ENCODE results near the gene TENT5C. TPM values are rescaled to one million over a fixed set of nuclear protein-coding genes. Genes with fewer than 3 reads are reported as not detected.

Gene TENT5C
- total RNA-seq, 2 donors from 2014 or later: 75.1 to 86.2 TPM

- no peak for ATAC-seq
- Mint-ChIP-seq H3K27me3 (peaks cover 0 to 4% of the 10 kb centered on the region in 2 donors), H3K4me3 (no peak overlapping the region), H3K9me3 (no peaks in the 10 kb centered on the region), H3K4me1 (ENCODE audit: low read depth in 2 of 2) (peaks cover 0 to 3% of the 10 kb centered on the region in 2 donors), H3K27ac (no peak overlapping the region), H3K36me3 (no peaks in the 10 kb centered on the region)
- no peak for DNase-seq (ENCODE audit: low spot score)
Observed at GRCh38 chr1:117565745-117566455, 39.9 kb upstream of the TENT5C start.

GRCh38 chr1:117566556-117566955 is 39.3 kb upstream of the TENT5C start:
- Mint-ChIP-seq H3K27ac (no peak overlapping the region), H3K4me3 (no peak overlapping the region), H3K4me1 (ENCODE audit: low read depth in 2 of 2) (peaks cover 2 to 6% of the 10 kb centered on the region in 2 donors), H3K27me3 (peaks cover 0 to 4% of the 10 kb centered on the region in 2 donors), H3K36me3 (no peaks in the 10 kb centered on the region), H3K9me3 (no peaks in the 10 kb centered on the region)
- DNase-seq (ENCODE audit: low spot score) (no peak), ATAC-seq (no peak)

GRCh38 chr1:117567435-117567834 is 38.4 kb upstream of the TENT5C start:
- H3K9me3 Mint-ChIP-seq: no peaks in the 10 kb centered on the region
- no peak overlapping the region for H3K4me3 Mint-ChIP-seq
- H3K27ac Mint-ChIP-seq: no peak overlapping the region
- H3K4me1 Mint-ChIP-seq (ENCODE audit: low read depth in 2 of 2): peaks cover 6 to 10% of the 10 kb centered on the region in 2 donors
- no peaks in the 10 kb centered on the region for H3K36me3 Mint-ChIP-seq
- peaks cover 0 to 4% of the 10 kb centered on the region in 2 donors for H3K27me3 Mint-ChIP-seq
- DNase-seq (ENCODE audit: low spot score) (no peak), ATAC-seq (no peak)

GRCh38 chr1:117567976-117568375 is 37.9 kb upstream of the TENT5C start:
- H3K27ac Mint-ChIP-seq: peak overlapping the region in 1 of 2 donors; percentile 24
- DNase-seq (ENCODE audit: low spot score): no peak
- no peaks in the 10 kb centered on the region for H3K9me3 Mint-ChIP-seq
- no peaks in the 10 kb centered on the region for H3K36me3 Mint-ChIP-seq
- ATAC-seq: no peak
- H3K4me3 Mint-ChIP-seq: no peak overlapping the region
- peaks cover 12 to 15% of the 10 kb centered on the region in 2 donors for H3K4me1 Mint-ChIP-seq (ENCODE audit: low read depth in 2 of 2)
- peaks cover 0 to 4% of the 10 kb centered on the region in 2 donors for H3K27me3 Mint-ChIP-seq

- Mint-ChIP-seq H3K4me3 (no peak overlapping the region), H3K27me3 (peaks cover 0 to 4% of the 10 kb centered on the region in 2 donors), H3K27ac (no peak overlapping the region), H3K9me3 (no peaks in the 10 kb centered on the region), H3K36me3 (no peaks in the 10 kb centered on the region), H3K4me1 (ENCODE audit: low read depth in 2 of 2) (peaks cover 15 to 16% of the 10 kb centered on the region in 2 donors)
- ATAC-seq: no peak
- DNase-seq (ENCODE audit: low spot score): no peak
Observed at GRCh38 chr1:117568999-117569398, 36.8 kb upstream of the TENT5C start.

- no peak overlapping the region for H3K4me3 Mint-ChIP-seq
- peaks cover 0 to 2% of the 10 kb centered on the region in 2 donors for H3K27me3 Mint-ChIP-seq
- peaks cover 13 to 19% of the 10 kb centered on the region in 2 donors for H3K4me1 Mint-ChIP-seq (ENCODE audit: low read depth in 2 of 2)
- DNase-seq (ENCODE audit: low spot score): no peak
- H3K9me3 Mint-ChIP-seq: no peaks in the 10 kb centered on the region
- no peak for ATAC-seq
- no peaks in the 10 kb centered on the region for H3K36me3 Mint-ChIP-seq
- peak overlapping the region in 1 of 2 donors; percentile 30 for H3K27ac Mint-ChIP-seq
Observed at GRCh38 chr1:117569856-117570255, 36.0 kb upstream of the TENT5C start.

- Mint-ChIP-seq H3K4me3 (no peak overlapping the region), H3K9me3 (no peaks in the 10 kb centered on the region), H3K36me3 (no peaks in the 10 kb centered on the region), H3K4me1 (ENCODE audit: low read depth in 2 of 2) (peaks cover 12 to 19% of the 10 kb centered on the region in 2 donors), H3K27ac (no peak overlapping the region), H3K27me3 (peaks cover 0 to 2% of the 10 kb centered on the region in 2 donors)
- ATAC-seq: no peak
- no peak for DNase-seq (ENCODE audit: low spot score)
Observed at GRCh38 chr1:117570988-117571409, 34.8 kb upstream of the TENT5C start.

- H3K36me3 Mint-ChIP-seq: no peaks in the 10 kb centered on the region
- no peaks in the 10 kb centered on the region for H3K9me3 Mint-ChIP-seq
- peaks cover 0 to 2% of the 10 kb centered on the region in 2 donors for H3K27me3 Mint-ChIP-seq
- no peak overlapping the region for H3K27ac Mint-ChIP-seq
- peaks cover 12 to 19% of the 10 kb centered on the region in 2 donors for H3K4me1 Mint-ChIP-seq (ENCODE audit: low read depth in 2 of 2)
- DNase-seq (ENCODE audit: low spot score): no peak
- H3K4me3 Mint-ChIP-seq: no peak overlapping the region
- no peak for ATAC-seq
Observed at GRCh38 chr1:117571496-117571895, 34.4 kb upstream of the TENT5C start.

- H3K4me1 Mint-ChIP-seq (ENCODE audit: low read depth in 2 of 2): peaks cover 12 to 19% of the 10 kb centered on the region in 2 donors
- peak overlapping the region in 1 of 2 donors; percentile 64 for H3K27ac Mint-ChIP-seq
- peak in 1 of 2 donors; percentile 70 for ATAC-seq
- no peaks in the 10 kb centered on the region for H3K9me3 Mint-ChIP-seq
- H3K36me3 Mint-ChIP-seq: no peaks in the 10 kb centered on the region
- no peak overlapping the region for H3K4me3 Mint-ChIP-seq
- no peak for DNase-seq (ENCODE audit: low spot score)
- H3K27me3 Mint-ChIP-seq: peaks cover 0 to 2% of the 10 kb centered on the region in 2 donors
Observed at GRCh38 chr1:117572546-117572945, 33.3 kb upstream of the TENT5C start.

- H3K36me3 Mint-ChIP-seq: no peaks in the 10 kb centered on the region
- peak; percentile 29 for DNase-seq (ENCODE audit: low spot score)
- no peaks in the 10 kb centered on the region for H3K9me3 Mint-ChIP-seq
- peaks cover 12 to 19% of the 10 kb centered on the region in 2 donors for H3K4me1 Mint-ChIP-seq (ENCODE audit: low read depth in 2 of 2)
- no peak overlapping the region for H3K4me3 Mint-ChIP-seq
- ATAC-seq: no peak
- H3K27ac Mint-ChIP-seq: no peak overlapping the region
- peaks cover 0 to 2% of the 10 kb centered on the region in 2 donors for H3K27me3 Mint-ChIP-seq
Observed at GRCh38 chr1:117573386-117574023, 32.3 kb upstream of the TENT5C start.

GRCh38 chr1:117574161-117574835 is 31.6 kb upstream of the TENT5C start:
- H3K4me1 Mint-ChIP-seq (ENCODE audit: low read depth in 2 of 2): peaks cover 12 to 19% of the 10 kb centered on the region in 2 donors
- no peak overlapping the region for H3K27ac Mint-ChIP-seq
- H3K9me3 Mint-ChIP-seq: no peaks in the 10 kb centered on the region
- ATAC-seq: no peak
- peak; percentile 25 for DNase-seq (ENCODE audit: low spot score)
- no peaks in the 10 kb centered on the region for H3K36me3 Mint-ChIP-seq
- H3K4me3 Mint-ChIP-seq: no peak overlapping the region
- peaks cover 0 to 2% of the 10 kb centered on the region in 2 donors for H3K27me3 Mint-ChIP-seq

GRCh38 chr1:117575586-117576225 is 30.1 kb upstream of the TENT5C start:
- no peak overlapping the region for H3K4me3 Mint-ChIP-seq

GRCh38 chr1:117576236-117576635 is 29.6 kb upstream of the TENT5C start:
- H3K27ac Mint-ChIP-seq: no peak overlapping the region
- DNase-seq (ENCODE audit: low spot score) (no peak), ATAC-seq (no peak)
- H3K9me3 Mint-ChIP-seq: no peaks in the 10 kb centered on the region
- H3K4me3 Mint-ChIP-seq: no peak overlapping the region
- peaks cover 12 to 19% of the 10 kb centered on the region in 2 donors for H3K4me1 Mint-ChIP-seq (ENCODE audit: low read depth in 2 of 2)
- H3K36me3 Mint-ChIP-seq: no peaks in the 10 kb centered on the region
- H3K27me3 Mint-ChIP-seq: no peaks in the 10 kb centered on the region

More at GRCh38 chr1:117575586-117576225, 30.1 kb upstream of the TENT5C start:
- Mint-ChIP-seq H3K4me1 (ENCODE audit: low read depth in 2 of 2) (peaks cover 12 to 19% of the 10 kb centered on the region in 2 donors), H3K27ac (no peak overlapping the region), H3K9me3 (no peaks in the 10 kb centered on the region), H3K27me3 (no peaks in the 10 kb centered on the region), H3K36me3 (no peaks in the 10 kb centered on the region)
- DNase-seq (ENCODE audit: low spot score) (no peak), ATAC-seq (no peak)

All from natural killer cell treated with Interleukin-12 subunit alpha and Interleukin-12 subunit beta and Interleukin-15 and Interleukin-18, amount 100 ng/mL, for 72 hours (primary cell).